OCI-LY3 (cell line): ENCODE measurements around the gene FGGY.

Source experiments
- H2AFZ ChIP-seq: fragments of 200-600, 300-600 bp; shearing (Covaris generic); 2 replicates; pipeline ENCODE4 v1.6.0; 2014; ENCODE audit warnings: antibody characterized with exemption, low read depth, low read length
- H3K27ac ChIP-seq: fragments of 200-600, 300-600 bp; sonication (generic); 2 replicates; pipeline ENCODE4 v1.5.1; 2014; ENCODE audit warnings: mild to moderate bottlenecking, low read length, moderate library complexity, mixed read lengths
- H3K27me3 ChIP-seq: fragments of 200-600, 300-600 bp; sonication (generic); 2 replicates; pipeline ENCODE4 v1.6.1; 2014; ENCODE audit warnings: low read depth, low read length, mixed read lengths
- H3K36me3 ChIP-seq: fragments of 200-600, 300-600 bp; sonication (generic); replicated peaks from 2 replicates; pipeline ENCODE3; 2014; ENCODE audit warnings: low read depth, low read length, mixed read lengths
- H3K4me1 ChIP-seq: fragments of 300-600, 200-600 bp; sonication (generic); 2 replicates; pipeline ENCODE4 v1.6.1; 2014; ENCODE audit warnings: low read length, mixed read lengths
- H3K4me2 ChIP-seq: fragments of 200-600, 300-600 bp; sonication (generic); 2 replicates; pipeline ENCODE4 v1.6.1; 2014; ENCODE audit warnings: low read length, mixed read lengths
- H3K4me3 ChIP-seq: fragments of 300-600, 200-600 bp; sonication (generic); 2 replicates; pipeline ENCODE4 v1.5.1; 2014; ENCODE audit warnings: antibody characterized with exemption, mild to moderate bottlenecking, low read length, moderate library complexity
- H3K79me2 ChIP-seq: fragments of 300-600, 200-600 bp; shearing (Covaris generic); 2 replicates; pipeline ENCODE4 v1.6.1; 2014; ENCODE audit warnings: mild to moderate bottlenecking, low read length, mixed read lengths
- H3K9ac ChIP-seq: fragments of 300-600, 200-600 bp; shearing (Covaris generic); 2 replicates; pipeline ENCODE4 v1.6.0; 2014; ENCODE audit warnings: mild to moderate bottlenecking, low read length, moderate library complexity
- H3K9me3 ChIP-seq: fragments of 200-600, 300-600 bp; shearing (Covaris generic); 2 replicates; pipeline ENCODE4 v1.6.1; 2014; ENCODE audit warnings: low read length, mixed read lengths; ENCODE audit not compliant: insufficient read depth
- H4K20me1 ChIP-seq: fragments of 200-600, 300-600 bp; sonication (generic); 2 replicates; pipeline ENCODE4 v1.6.1; 2016; ENCODE audit warnings: low read length, mixed read lengths; ENCODE audit not compliant: insufficient read depth
- CTCF ChIP-seq: fragments of 200-600, 300-600 bp; sonication (generic); IDR thresholded peaks from 2 replicates; pipeline ENCODE4 v1.5.1; 2014; ENCODE audit warnings: antibody characterized with exemption, low read length, low read depth
- EZH2phosphoT487 ChIP-seq: fragments of 200-600 bp; shearing (Covaris generic); IDR thresholded peaks from 2 replicates; pipeline ENCODE4 v1.6.1; 2018; ENCODE audit warnings: antibody characterized with exemption, mixed run types, low read depth

Gene FGGY

GRCh38 chr1:59720326-59721115, 423.6 kb downstream of the FGGY start:
- H3K4me1 ChIP-seq, result no peaks in the 10 kb centered on the region
- TF ChIP-seq CTCF (no peak), EZH2phosphoT487 (no peak)
- H3K9ac ChIP-seq, result no peak overlapping the region
- H3K4me3 ChIP-seq, result no peak overlapping the region
- H2AFZ ChIP-seq, result no peak overlapping the region
- no peaks in the 10 kb centered on the region for H3K27me3 ChIP-seq
- H3K36me3 ChIP-seq, result no peaks in the 10 kb centered on the region
- no peak overlapping the region for H3K4me2 ChIP-seq
- no peaks in the 10 kb centered on the region for H3K9me3 ChIP-seq
- no peak overlapping the region for H3K27ac ChIP-seq
- H4K20me1 ChIP-seq, result no peaks in the 10 kb centered on the region
- H3K79me2 ChIP-seq, result no peaks in the 10 kb centered on the region

- Histone ChIP-seq H3K9me3 (no peaks in the 10 kb centered on the region), H2AFZ (no peak overlapping the region), H3K79me2 (no peaks in the 10 kb centered on the region), H3K27me3 (no peaks in the 10 kb centered on the region), H3K9ac (no peak overlapping the region), H4K20me1 (no peaks in the 10 kb centered on the region), H3K36me3 (no peaks in the 10 kb centered on the region), H3K27ac (no peak overlapping the region), H3K4me2 (no peak overlapping the region), H3K4me3 (no peak overlapping the region), H3K4me1 (no peaks in the 10 kb centered on the region)
- TF ChIP-seq CTCF (no peak), EZH2phosphoT487 (no peak)
Observed at GRCh38 chr1:59730302-59730701, 433.4 kb downstream of the FGGY start.

GRCh38 chr1:59730759-59731478, 434.0 kb downstream of the FGGY start:
- H2AFZ ChIP-seq, result no peak overlapping the region
- TF ChIP-seq CTCF (no peak), EZH2phosphoT487 (no peak)

GRCh38 chr1:59731591-59731990, 434.7 kb downstream of the FGGY start:
- no peak for TF ChIP-seq CTCF
- no peak for TF ChIP-seq EZH2phosphoT487
- Histone ChIP-seq H3K4me3 (no peak overlapping the region), H4K20me1 (no peaks in the 10 kb centered on the region), H3K4me1 (no peaks in the 10 kb centered on the region), H3K27me3 (no peaks in the 10 kb centered on the region), H3K9me3 (no peaks in the 10 kb centered on the region), H3K9ac (no peak overlapping the region), H3K4me2 (no peak overlapping the region), H2AFZ (no peak overlapping the region), H3K36me3 (no peaks in the 10 kb centered on the region), H3K27ac (no peak overlapping the region), H3K79me2 (no peaks in the 10 kb centered on the region)

More at GRCh38 chr1:59730759-59731478, 434.0 kb downstream of the FGGY start:
- no peaks in the 10 kb centered on the region for H3K27me3 ChIP-seq
- H3K27ac ChIP-seq, result no peak overlapping the region
- no peaks in the 10 kb centered on the region for H3K79me2 ChIP-seq
- H3K9ac ChIP-seq, result no peak overlapping the region
- H3K9me3 ChIP-seq, result no peaks in the 10 kb centered on the region
- no peaks in the 10 kb centered on the region for H3K4me1 ChIP-seq
- no peaks in the 10 kb centered on the region for H4K20me1 ChIP-seq
- H3K4me2 ChIP-seq, result no peak overlapping the region
- H3K4me3 ChIP-seq, result no peak overlapping the region
- no peaks in the 10 kb centered on the region for H3K36me3 ChIP-seq
